Left lung (tissue), 10 donors: Measurements from ENCODE around the gene HOXA11. TPM values are rescaled to one million over a fixed set of nuclear protein-coding genes. Genes with fewer than 3 reads are reported as not detected.
A peak's percentile ranks its signal among the peaks of the same experiment; 100 is the strongest.

ENCODE experiments used
- ATAC-seq: fragments of 200-7000 bp; cut with Tn5 transposase; one replicate; pipeline ENCODE4 v1.9.1; 2020; ENCODE audit warnings: moderate library complexity
- DNase-seq, 4 donors: peaks; one replicate each; pipeline ENCODE4 v3.0.0-alpha.2; 2013 to 2020
- H3K27ac ChIP-seq, 2 donors: fragments of 200-600 bp; sonication (generic) in 1 of 2; one replicate each; pipeline versions ENCODE4 v1.5.0 to v1.8.0; 2020 to 2021
- H3K27me3 ChIP-seq, 2 donors: fragments of 200-600 bp; sonication (generic) in 1 of 2; one replicate each; pipeline versions ENCODE4 v1.5.0 to v1.8.0; 2020 to 2021
- H3K36me3 ChIP-seq, 2 donors: fragments of 200-600 bp; sonication (generic) in 1 of 2; one replicate each; pipeline versions ENCODE4 v1.5.0 to v1.8.0; 2020 to 2021
- H3K4me1 ChIP-seq, 2 donors: fragments of 200-600 bp; one replicate each; pipeline ENCODE4 v1.8.0; 2021
- H3K4me3 ChIP-seq, 2 donors: fragments of 200-600 bp; sonication (generic) in 1 of 2; one replicate each; pipeline versions ENCODE4 v1.5.0 to v1.8.0; 2020 to 2021; ENCODE audit warnings: mild to moderate bottlenecking in 1 of 2
- H3K9me3 ChIP-seq, 2 donors: fragments of 200-600 bp; sonication (generic) in 1 of 2; one replicate each; pipeline versions ENCODE4 v1.5.0 to v1.8.0; 2020 to 2021
- CTCF ChIP-seq, 2 donors: fragments of 200-600 bp; sonication (generic) in 1 of 2; IDR thresholded peaks; one replicate each; pipeline versions ENCODE4 v1.5.0 to v1.8.0; 2021; ENCODE audit warnings: antibody characterized with exemption in 2 of 2
- intact Hi-C, 2 donors: fragments of 100-400 bp; cut with DNase I; formaldehyde crosslinking; loops; one replicate each; pipeline versions ENCODE4 v1.11.2 to v1.14.2; 2022
- polyA plus RNA-seq, 6 donors: library from polyadenylated mRNA; unstranded; fragments of 120-200 nt; gene quantifications; one replicate each; pipeline ENCODE4 v1.2.1, GENCODE V29; 2013; ENCODE audit not compliant: insufficient read length in 6 of 6
- total RNA-seq, 2 donors: library from RNA; stranded (reverse); fragmentation: NEBNext Ultra II Directional; extraction: Animal tissue kit (Norgen Biotek cat#: 25700); gene quantifications; one replicate each; pipeline ENCODE4 v1.2.1, GENCODE V29; 2021
- donor health status: DM: no; HTN: yes; CAD: no.
- donor health status: DM: no; HTN: no; CAD: no.

The HOXA11 gene
- total and polyA plus RNA-seq, 8 donors = 0.10 to 0.23 (median 0.13) TPM; not detected in 4

GRCh38 chr7:27182285-27182841 lies 2.7 kb downstream of the HOXA11 start:
- H3K27me3 ChIP-seq = peaks cover 99 to 100% of the 10 kb centered on the region in 2 donors
- peaks cover 12 to 43% of the 10 kb centered on the region in 2 donors for H3K4me1 ChIP-seq
- DNase-seq (peak in 1 of 4 donors; percentile 16), ATAC-seq (no peak)
- no peaks in the 10 kb centered on the region for H3K36me3 ChIP-seq
- H3K27ac ChIP-seq = no peak overlapping the region
- no peaks in the 10 kb centered on the region for H3K9me3 ChIP-seq
- intact Hi-C loops = no loop called here
- no peak for TF ChIP-seq CTCF (IDR thresholded peaks at IDR 0.05)
- H3K4me3 ChIP-seq = no peak overlapping the region

- no peak for TF ChIP-seq CTCF (IDR thresholded peaks at IDR 0.05)
- ATAC-seq (no peak), DNase-seq (peak in 2 of 4 donors; percentile 17 to 29)
- peaks cover 12 to 43% of the 10 kb centered on the region in 2 donors for H3K4me1 ChIP-seq
- no peak overlapping the region for H3K4me3 ChIP-seq
- H3K27ac ChIP-seq = no peak overlapping the region
- intact Hi-C loops = no loop called here
- peaks cover 99 to 100% of the 10 kb centered on the region in 2 donors for H3K27me3 ChIP-seq
- H3K9me3 ChIP-seq = no peaks in the 10 kb centered on the region
- no peaks in the 10 kb centered on the region for H3K36me3 ChIP-seq
These were observed 3.2 kb downstream of the HOXA11 start for GRCh38 chr7:27181795-27182275.

GRCh38 chr7:27180431-27181420 lies 4.3 kb downstream of the HOXA11 start:
- Histone ChIP-seq H3K27ac (no peak overlapping the region), H3K9me3 (no peaks in the 10 kb centered on the region), H3K4me3 (no peak overlapping the region), H3K4me1 (peaks cover 12 to 37% of the 10 kb centered on the region in 2 donors), H3K27me3 (peaks cover 99 to 100% of the 10 kb centered on the region in 2 donors), H3K36me3 (no peaks in the 10 kb centered on the region)
- no peak for TF ChIP-seq CTCF (IDR thresholded peaks at IDR 0.05)
- peak in 2 of 4 donors; percentile 22 to 54 for DNase-seq
- no peak for ATAC-seq
- intact Hi-C loops = no loop called here

- intact Hi-C loops = no loop called here
These were observed 5.3 kb downstream of the HOXA11 start for GRCh38 chr7:27179503-27180430.

More at GRCh38 chr7:27179503-27180430, 5.3 kb downstream of the HOXA11 start:
- no peaks in the 10 kb centered on the region for H3K9me3 ChIP-seq
- no peak overlapping the region for H3K27ac ChIP-seq
- ATAC-seq (peak; percentile 77), DNase-seq (peak; percentile 55 to 90 (median 76))
- peaks cover 11 to 28% of the 10 kb centered on the region in 2 donors for H3K4me1 ChIP-seq
- H3K4me3 ChIP-seq = no peak overlapping the region
- TF ChIP-seq CTCF (IDR thresholded peaks at IDR 0.05) = peak; percentile 79 to 81
- no peaks in the 10 kb centered on the region for H3K36me3 ChIP-seq
- H3K27me3 ChIP-seq = peaks cover 99 to 100% of the 10 kb centered on the region in 2 donors
